Measurements from ENCODE around the gene P2RY2.

GRCh38 chr11:73198677-73199076 is 19.4 kb upstream of the P2RY2 start:
- TF ChIP-seq CTCF (IDR thresholded peaks at IDR 0.05; ENCODE audit: insufficient read depth, low read length): no peak
- no peak for TF ChIP-seq POLR2AphosphoS5 (IDR thresholded peaks at IDR 0.05; ENCODE audit: low read depth)
- no peak for TF ChIP-seq REST (IDR thresholded peaks at IDR 0.05; ENCODE audit: insufficient replicate concordance, low read depth)
- no peak for TF ChIP-seq GABPA (IDR thresholded peaks at IDR 0.05; ENCODE audit: low read depth)
